Neural cell (in vitro differentiated cells): ENCODE measurements around the gene KLHDC4. TPM values are rescaled to one million over a fixed set of nuclear protein-coding genes. Genes with fewer than 3 reads are reported as not detected.

ENCODE experiments used
- H2AFZ ChIP-seq: fragments of 200-600, 300-800 bp; sonication (generic), shearing (Covaris generic); 2 replicates; pipeline ENCODE4 v1.6.0; 2014; ENCODE audit warnings: low read depth, mild to moderate bottlenecking, antibody characterized with exemption, low read length, moderate library complexity
- H3F3A ChIP-seq: fragments of 200-600 bp; shearing (Covaris generic); 2 replicates; pipeline ENCODE4 v1.6.1; 2016; ENCODE audit warnings: mild to moderate bottlenecking, moderate library complexity, mixed read lengths, antibody characterized with exemption, low read length; ENCODE audit not compliant: insufficient read depth, poor library complexity, severe bottlenecking
- H3K27ac ChIP-seq: fragments of 200-600, 300-800 bp; sonication (generic), shearing (Covaris generic); 2 replicates; pipeline ENCODE4 v1.5.1; 2014; ENCODE audit warnings: mild to moderate bottlenecking, low read length, moderate library complexity
- H3K27me3 ChIP-seq: fragments of 300-800, 200-600 bp; sonication (generic), shearing (Covaris generic); 2 replicates; pipeline ENCODE4 v1.6.0; 2014; ENCODE audit warnings: mild to moderate bottlenecking, low read depth, low read length, moderate library complexity; ENCODE audit not compliant: insufficient read depth
- H3K36me3 ChIP-seq: fragments of 300-800, 200-600 bp; sonication (generic), shearing (Covaris generic); 2 replicates; pipeline ENCODE4 v1.5.1; 2014; ENCODE audit warnings: mild to moderate bottlenecking, antibody characterized with exemption, low read length, moderate library complexity; ENCODE audit not compliant: insufficient read depth
- H3K4me2 ChIP-seq: fragments of 300-800, 200-600 bp; sonication (generic), shearing (Covaris generic); 2 replicates; pipeline ENCODE4 v1.6.0; 2014; ENCODE audit warnings: mild to moderate bottlenecking, low read length
- H3K4me3 ChIP-seq: fragments of 300-800, 200-600 bp; sonication (generic), shearing (Covaris generic); 2 replicates; pipeline ENCODE4 v1.5.1; 2014; ENCODE audit warnings: mild to moderate bottlenecking, low read length, moderate library complexity
- H3K79me2 ChIP-seq: fragments of 200-600 bp; shearing (Covaris generic); replicated peaks from 2 replicates; pipeline ENCODE4 v1.6.0; 2014; ENCODE audit warnings: mild to moderate bottlenecking, low read length, moderate library complexity; ENCODE audit not compliant: insufficient read depth
- H3K9ac ChIP-seq: fragments of 300-800, 200-600 bp; sonication (generic), shearing (Covaris generic); 2 replicates; pipeline ENCODE4 v1.6.1; 2016; ENCODE audit warnings: mild to moderate bottlenecking, low read length, mixed read lengths
- H3K9me2 ChIP-seq: fragments of 200-600 bp; shearing (Covaris generic); 2 replicates; pipeline ENCODE4 v1.6.1; 2016; ENCODE audit warnings: mild to moderate bottlenecking, low read length, mixed read lengths; ENCODE audit not compliant: insufficient read depth
- H3K9me3 ChIP-seq: fragments of 200-600, 300-800 bp; sonication (generic), shearing (Covaris generic); 2 replicates; pipeline ENCODE4 v1.6.1; 2016; ENCODE audit warnings: mild to moderate bottlenecking, mixed run types, low read length, moderate library complexity, mixed read lengths
- H4K20me1 ChIP-seq: fragments of 200-600 bp; shearing (Covaris generic); 2 replicates; pipeline ENCODE4 v1.6.1; 2016; ENCODE audit warnings: mild to moderate bottlenecking, mixed run types; ENCODE audit not compliant: insufficient read depth
- EP300 ChIP-seq: fragments of 450-650 bp; conservative IDR thresholded peaks from 2 replicates; pipeline ENCODE4 v1.6.1; 2014; ENCODE audit warnings: antibody characterized with exemption, mild to moderate bottlenecking, moderate library complexity; ENCODE audit not compliant: poor library complexity, severe bottlenecking
- EZH2 ChIP-seq: fragments of 200-600, 300-800 bp; shearing (Covaris generic), sonication (generic); IDR thresholded peaks from 2 replicates; pipeline ENCODE4 v1.6.1; 2014; ENCODE audit warnings: antibody characterized with exemption, low read length, borderline replicate concordance, mild to moderate bottlenecking; ENCODE audit not compliant: insufficient read depth, poor library complexity, severe bottlenecking
- MXI1 ChIP-seq: fragments of 450-650 bp; conservative IDR thresholded peaks from 2 replicates; pipeline ENCODE4 v1.6.1; 2014; ENCODE audit warnings: antibody characterized with exemption, mild to moderate bottlenecking; ENCODE audit not compliant: poor library complexity, severe bottlenecking
- POLR2AphosphoS5 ChIP-seq: IDR thresholded peaks from 2 replicates; pipeline ENCODE4 v1.6.1; 2012
- RAD21 ChIP-seq: fragments of 450-650 bp; conservative IDR thresholded peaks from 2 replicates; pipeline ENCODE4 v1.6.1; 2014; ENCODE audit warnings: antibody characterized with exemption, mild to moderate bottlenecking, moderate library complexity
- SMC3 ChIP-seq: fragments of 450-650 bp; conservative IDR thresholded peaks from 2 replicates; pipeline ENCODE4 v1.6.1; 2014; ENCODE audit warnings: antibody characterized with exemption, mild to moderate bottlenecking, moderate library complexity; ENCODE audit not compliant: poor library complexity
- TAF1 ChIP-seq: IDR thresholded peaks from 2 replicates; pipeline ENCODE4 v1.6.1; 2012; ENCODE audit warnings: low read depth
- polyA plus RNA-seq: library from polyadenylated mRNA; depleted of rRNA; stranded (reverse); fragments of >200 nt; gene quantifications from 2 replicates; pipeline ENCODE4 v1.2.3, GENCODE V29; 2014
- TF ChIP-seq, protein P1 (sequence below): IDR thresholded peaks from 2 replicates; pipeline ENCODE4 v1.6.1; 2012; ENCODE audit warnings: borderline replicate concordance
- TF ChIP-seq, protein P2 (sequence below): fragments of 450-650 bp; IDR thresholded peaks from 2 replicates; pipeline ENCODE4 v1.5.1; 2014; ENCODE audit warnings: antibody characterized with exemption, mild to moderate bottlenecking, moderate library complexity; ENCODE audit not compliant: poor library complexity, severe bottlenecking

Gene KLHDC4
- polyA plus RNA-seq, 1 donor from 2014 or later = 27.5 TPM

- Histone ChIP-seq H3K79me2 (no peaks in the 10 kb centered on the region), H3K9ac (no peak overlapping the region), H3F3A (no peaks in the 10 kb centered on the region), H3K27me3 (no peaks in the 10 kb centered on the region), H4K20me1 (no peaks in the 10 kb centered on the region), H3K27ac (no peak overlapping the region), H2AFZ (no peak overlapping the region), H3K9me3 (no peaks in the 10 kb centered on the region), H3K4me3 (no peak overlapping the region), H3K4me2 (no peak overlapping the region), H3K36me3 (no peaks in the 10 kb centered on the region), H3K9me2 (no peaks in the 10 kb centered on the region)
- TF ChIP-seq RAD21 (no peak), EP300 (no peak), POLR2AphosphoS5 (no peak), MXI1 (no peak), SMC3 (no peak), EZH2 (no peak), TAF1 (no peak)
- TF ChIP-seq, protein P1, sequence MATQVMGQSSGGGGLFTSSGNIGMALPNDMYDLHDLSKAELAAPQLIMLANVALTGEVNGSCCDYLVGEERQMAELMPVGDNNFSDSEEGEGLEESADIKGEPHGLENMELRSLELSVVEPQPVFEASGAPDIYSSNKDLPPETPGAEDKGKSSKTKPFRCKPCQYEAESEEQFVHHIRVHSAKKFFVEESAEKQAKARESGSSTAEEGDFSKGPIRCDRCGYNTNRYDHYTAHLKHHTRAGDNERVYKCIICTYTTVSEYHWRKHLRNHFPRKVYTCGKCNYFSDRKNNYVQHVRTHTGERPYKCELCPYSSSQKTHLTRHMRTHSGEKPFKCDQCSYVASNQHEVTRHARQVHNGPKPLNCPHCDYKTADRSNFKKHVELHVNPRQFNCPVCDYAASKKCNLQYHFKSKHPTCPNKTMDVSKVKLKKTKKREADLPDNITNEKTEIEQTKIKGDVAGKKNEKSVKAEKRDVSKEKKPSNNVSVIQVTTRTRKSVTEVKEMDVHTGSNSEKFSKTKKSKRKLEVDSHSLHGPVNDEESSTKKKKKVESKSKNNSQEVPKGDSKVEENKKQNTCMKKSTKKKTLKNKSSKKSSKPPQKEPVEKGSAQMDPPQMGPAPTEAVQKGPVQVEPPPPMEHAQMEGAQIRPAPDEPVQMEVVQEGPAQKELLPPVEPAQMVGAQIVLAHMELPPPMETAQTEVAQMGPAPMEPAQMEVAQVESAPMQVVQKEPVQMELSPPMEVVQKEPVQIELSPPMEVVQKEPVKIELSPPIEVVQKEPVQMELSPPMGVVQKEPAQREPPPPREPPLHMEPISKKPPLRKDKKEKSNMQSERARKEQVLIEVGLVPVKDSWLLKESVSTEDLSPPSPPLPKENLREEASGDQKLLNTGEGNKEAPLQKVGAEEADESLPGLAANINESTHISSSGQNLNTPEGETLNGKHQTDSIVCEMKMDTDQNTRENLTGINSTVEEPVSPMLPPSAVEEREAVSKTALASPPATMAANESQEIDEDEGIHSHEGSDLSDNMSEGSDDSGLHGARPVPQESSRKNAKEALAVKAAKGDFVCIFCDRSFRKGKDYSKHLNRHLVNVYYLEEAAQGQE = no peak
- TF ChIP-seq, protein P2, sequence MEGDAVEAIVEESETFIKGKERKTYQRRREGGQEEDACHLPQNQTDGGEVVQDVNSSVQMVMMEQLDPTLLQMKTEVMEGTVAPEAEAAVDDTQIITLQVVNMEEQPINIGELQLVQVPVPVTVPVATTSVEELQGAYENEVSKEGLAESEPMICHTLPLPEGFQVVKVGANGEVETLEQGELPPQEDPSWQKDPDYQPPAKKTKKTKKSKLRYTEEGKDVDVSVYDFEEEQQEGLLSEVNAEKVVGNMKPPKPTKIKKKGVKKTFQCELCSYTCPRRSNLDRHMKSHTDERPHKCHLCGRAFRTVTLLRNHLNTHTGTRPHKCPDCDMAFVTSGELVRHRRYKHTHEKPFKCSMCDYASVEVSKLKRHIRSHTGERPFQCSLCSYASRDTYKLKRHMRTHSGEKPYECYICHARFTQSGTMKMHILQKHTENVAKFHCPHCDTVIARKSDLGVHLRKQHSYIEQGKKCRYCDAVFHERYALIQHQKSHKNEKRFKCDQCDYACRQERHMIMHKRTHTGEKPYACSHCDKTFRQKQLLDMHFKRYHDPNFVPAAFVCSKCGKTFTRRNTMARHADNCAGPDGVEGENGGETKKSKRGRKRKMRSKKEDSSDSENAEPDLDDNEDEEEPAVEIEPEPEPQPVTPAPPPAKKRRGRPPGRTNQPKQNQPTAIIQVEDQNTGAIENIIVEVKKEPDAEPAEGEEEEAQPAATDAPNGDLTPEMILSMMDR = no peak
Observed at GRCh38 chr16:87684106-87684677, 81.6 kb downstream of the KLHDC4 start.

DNA sequence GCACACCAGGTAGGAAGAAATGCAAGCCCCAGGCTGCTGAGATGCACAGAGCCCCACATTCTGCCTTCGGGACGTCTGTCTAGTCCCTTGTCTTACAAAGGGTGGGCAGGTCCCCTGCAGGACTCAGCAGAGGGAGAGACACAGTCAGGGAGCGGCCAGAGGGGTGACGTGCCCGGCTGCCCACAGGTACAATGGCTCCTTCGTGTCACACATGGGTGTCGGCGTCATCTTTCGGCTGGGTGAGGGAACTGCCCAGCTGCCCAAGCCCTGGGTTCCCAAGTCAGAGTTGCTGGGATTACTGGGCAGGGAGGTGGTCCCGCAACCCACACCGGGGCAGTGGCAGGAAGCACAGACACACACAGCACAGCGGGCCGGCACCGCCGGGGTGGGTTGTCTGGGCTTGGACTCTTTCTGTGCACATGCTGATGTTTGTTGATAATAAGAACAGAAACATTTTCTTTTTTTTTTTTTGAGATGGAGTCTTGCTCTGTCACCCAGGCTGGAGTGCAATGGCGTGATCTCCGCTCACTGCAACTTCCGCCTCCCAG, 82.9 kb downstream of the KLHDC4 start:
- H3K36me3 ChIP-seq = no peaks in the 10 kb centered on the region
- no peak overlapping the region for H3K4me2 ChIP-seq
- H4K20me1 ChIP-seq = no peaks in the 10 kb centered on the region
- H3K27ac ChIP-seq = no peak overlapping the region
- no peak overlapping the region for H3K9ac ChIP-seq
- H3F3A ChIP-seq = no peaks in the 10 kb centered on the region
- TF ChIP-seq POLR2AphosphoS5 (no peak), RAD21 (no peak), SMC3 (no peak), EZH2 (no peak), EP300 (no peak), MXI1 (no peak)
- TF ChIP-seq, protein P2 = no peak
- H3K27me3 ChIP-seq = no peaks in the 10 kb centered on the region
- no peaks in the 10 kb centered on the region for H3K9me2 ChIP-seq
- no peaks in the 10 kb centered on the region for H3K9me3 ChIP-seq
- H3K4me3 ChIP-seq = no peak overlapping the region
- H2AFZ ChIP-seq = no peak overlapping the region
- no peaks in the 10 kb centered on the region for H3K79me2 ChIP-seq
